T-helper 1 cell treated with Interleukin-12 subunit alpha and Interleukin-12 subunit beta and Interleukin-4 antibody, amounts not matched to agents 30 μg/mL and 1 μg/mL, for 36 hours (primary cell): ENCODE measurements around the gene DENND4B.

Experiments
- H3K27ac Mint-ChIP-seq: one replicate; pipeline ENCODE4 v1.8.0; 2021; ENCODE audit warnings: mild to moderate bottlenecking, mixed read lengths
- H3K27me3 Mint-ChIP-seq: one replicate; pipeline ENCODE4 v1.8.0; 2021; ENCODE audit warnings: low read depth, mixed read lengths
- H3K36me3 Mint-ChIP-seq: one replicate; pipeline ENCODE4 v1.8.0; 2021; ENCODE audit warnings: low read depth, mixed read lengths
- H3K4me1 Mint-ChIP-seq: one replicate; pipeline ENCODE4 v1.8.0; 2021; ENCODE audit warnings: low read depth, mixed read lengths
- H3K4me3 Mint-ChIP-seq: one replicate; pipeline ENCODE4 v1.8.0; 2021; ENCODE audit warnings: mild to moderate bottlenecking, moderate library complexity, mixed read lengths
- H3K9me3 Mint-ChIP-seq: one replicate; pipeline ENCODE4 v1.8.0; 2021; ENCODE audit warnings: mixed read lengths

The DENND4B gene

GRCh38 chr1:153961421-153961820 lies 14.9 kb upstream of the DENND4B start:
- H3K4me3 Mint-ChIP-seq, result peak overlapping the region; percentile 90
- H3K27ac Mint-ChIP-seq, result peak overlapping the region; percentile 31
- peaks cover 23% of the 10 kb centered on the region for H3K36me3 Mint-ChIP-seq
- H3K27me3 Mint-ChIP-seq, result no peaks in the 10 kb centered on the region
- H3K9me3 Mint-ChIP-seq, result no peaks in the 10 kb centered on the region
- H3K4me1 Mint-ChIP-seq, result peaks cover 54% of the 10 kb centered on the region

GRCh38 chr1:153960206-153960605 lies 13.7 kb upstream of the DENND4B start:
- Mint-ChIP-seq H3K9me3 (no peaks in the 10 kb centered on the region), H3K4me3 (no peak overlapping the region), H3K27ac (no peak overlapping the region), H3K27me3 (no peaks in the 10 kb centered on the region), H3K36me3 (peaks cover 20% of the 10 kb centered on the region), H3K4me1 (peaks cover 52% of the 10 kb centered on the region)

- Mint-ChIP-seq H3K9me3 (no peaks in the 10 kb centered on the region), H3K4me1 (peaks cover 50% of the 10 kb centered on the region), H3K36me3 (peaks cover 20% of the 10 kb centered on the region), H3K27me3 (no peaks in the 10 kb centered on the region), H3K27ac (peak overlapping the region; percentile 3), H3K4me3 (no peak overlapping the region)
These were observed 12.9 kb upstream of the DENND4B start for GRCh38 chr1:153959454-153959853.

GRCh38 chr1:153958961-153959260 lies 12.4 kb upstream of the DENND4B start:
- H3K4me3 Mint-ChIP-seq, result peak overlapping the region; percentile 93
- no peaks in the 10 kb centered on the region for H3K9me3 Mint-ChIP-seq
- H3K27ac Mint-ChIP-seq, result peak overlapping the region; percentile 89
- peaks cover 24% of the 10 kb centered on the region for H3K36me3 Mint-ChIP-seq
- peaks cover 51% of the 10 kb centered on the region for H3K4me1 Mint-ChIP-seq
- H3K27me3 Mint-ChIP-seq, result no peaks in the 10 kb centered on the region

- peak within 1 kb of the TSS; percentile 93 for H3K4me3 Mint-ChIP-seq
- H3K27me3 Mint-ChIP-seq, result no peaks in the 10 kb centered on the region
- H3K27ac Mint-ChIP-seq, result peak within 1 kb of the TSS; percentile 89
- H3K4me1 Mint-ChIP-seq, result peaks cover 49% of the 10 kb centered on the region
- H3K36me3 Mint-ChIP-seq, result peaks cover 24% of the 10 kb centered on the region
- H3K9me3 Mint-ChIP-seq, result no peaks in the 10 kb centered on the region
These were observed 11.8 kb upstream of the DENND4B start, which contains the start of gene CRTC2 for GRCh38 chr1:153958111-153958960. TSS of gene CRTC2 (minus strand) at chr1:153958612. CDS start at chr1:153958497, 115 bp downstream.

- H3K9me3 Mint-ChIP-seq, result no peaks in the 10 kb centered on the region
These were observed 11.2 kb upstream of the DENND4B start for GRCh38 chr1:153957744-153958110.

GRCh38 chr1:153956997-153957715 lies 10.6 kb upstream of the DENND4B start:
- no peaks in the 10 kb centered on the region for H3K9me3 Mint-ChIP-seq

More at GRCh38 chr1:153957744-153958110, 11.2 kb upstream of the DENND4B start:
- H3K4me3 Mint-ChIP-seq, result peak overlapping the region; percentile 93
- peaks cover 27% of the 10 kb centered on the region for H3K36me3 Mint-ChIP-seq
- peak overlapping the region; percentile 89 for H3K27ac Mint-ChIP-seq
- no peaks in the 10 kb centered on the region for H3K27me3 Mint-ChIP-seq
- peaks cover 48% of the 10 kb centered on the region for H3K4me1 Mint-ChIP-seq

GRCh38 chr1:153954826-153955225 lies 8.3 kb upstream of the DENND4B start:
- Mint-ChIP-seq H3K4me1 (peaks cover 36% of the 10 kb centered on the region), H3K27me3 (no peaks in the 10 kb centered on the region), H3K27ac (no peak overlapping the region), H3K4me3 (no peak overlapping the region), H3K36me3 (peaks cover 38% of the 10 kb centered on the region), H3K9me3 (no peaks in the 10 kb centered on the region)

More at GRCh38 chr1:153956997-153957715, 10.6 kb upstream of the DENND4B start:
- Mint-ChIP-seq H3K27ac (peak overlapping the region; percentile 89), H3K4me1 (peaks cover 43% of the 10 kb centered on the region), H3K27me3 (no peaks in the 10 kb centered on the region), H3K36me3 (peaks cover 31% of the 10 kb centered on the region), H3K4me3 (peak overlapping the region; percentile 93)

- H3K27ac Mint-ChIP-seq, result peak overlapping the region; percentile 72
- H3K36me3 Mint-ChIP-seq, result peaks cover 41% of the 10 kb centered on the region
- no peaks in the 10 kb centered on the region for H3K27me3 Mint-ChIP-seq
- H3K4me3 Mint-ChIP-seq, result peak overlapping the region; percentile 16
- H3K4me1 Mint-ChIP-seq, result peaks cover 33% of the 10 kb centered on the region
- H3K9me3 Mint-ChIP-seq, result no peaks in the 10 kb centered on the region
These were observed 7.4 kb upstream of the DENND4B start for GRCh38 chr1:153953859-153954365.

- Mint-ChIP-seq H3K4me1 (peaks cover 27% of the 10 kb centered on the region), H3K27ac (peak overlapping the region; percentile 41), H3K27me3 (no peaks in the 10 kb centered on the region), H3K4me3 (no peak overlapping the region), H3K36me3 (peaks cover 45% of the 10 kb centered on the region), H3K9me3 (no peaks in the 10 kb centered on the region)
These were observed 5.3 kb upstream of the DENND4B start for GRCh38 chr1:153951801-153952200.

- no peaks in the 10 kb centered on the region for H3K9me3 Mint-ChIP-seq
- H3K27me3 Mint-ChIP-seq, result no peaks in the 10 kb centered on the region
- H3K36me3 Mint-ChIP-seq, result peaks cover 45% of the 10 kb centered on the region
- no peak overlapping the region for H3K27ac Mint-ChIP-seq
- peaks cover 21% of the 10 kb centered on the region for H3K4me1 Mint-ChIP-seq
- H3K4me3 Mint-ChIP-seq, result no peak overlapping the region
These were observed 4.7 kb upstream of the DENND4B start for GRCh38 chr1:153951183-153951582.

- peaks cover 26% of the 10 kb centered on the region for H3K4me1 Mint-ChIP-seq
- H3K36me3 Mint-ChIP-seq, result peaks cover 48% of the 10 kb centered on the region
- no peaks in the 10 kb centered on the region for H3K9me3 Mint-ChIP-seq
- peak overlapping the region; percentile 98 for H3K27ac Mint-ChIP-seq
- no peaks in the 10 kb centered on the region for H3K27me3 Mint-ChIP-seq
- H3K4me3 Mint-ChIP-seq, result peak overlapping the region; percentile 94
These were observed 510 bp downstream of the DENND4B start for GRCh38 chr1:153945795-153946621.

- H3K27me3 Mint-ChIP-seq, result no peaks in the 10 kb centered on the region
- H3K36me3 Mint-ChIP-seq, result peaks cover 45% of the 10 kb centered on the region
- H3K9me3 Mint-ChIP-seq, result no peaks in the 10 kb centered on the region
- H3K27ac Mint-ChIP-seq, result peak overlapping the region; percentile 98
- H3K4me1 Mint-ChIP-seq, result peaks cover 26% of the 10 kb centered on the region
- peak overlapping the region; percentile 94 for H3K4me3 Mint-ChIP-seq
These were observed 1.3 kb downstream of the DENND4B start for GRCh38 chr1:153945131-153945794.

- peaks cover 26% of the 10 kb centered on the region for H3K4me1 Mint-ChIP-seq
- H3K36me3 Mint-ChIP-seq, result peaks cover 45% of the 10 kb centered on the region
- H3K9me3 Mint-ChIP-seq, result no peaks in the 10 kb centered on the region
- H3K27ac Mint-ChIP-seq, result peak overlapping the region; percentile 98
- H3K27me3 Mint-ChIP-seq, result no peaks in the 10 kb centered on the region
- peak overlapping the region; percentile 94 for H3K4me3 Mint-ChIP-seq
These were observed 1.7 kb downstream of the DENND4B start for GRCh38 chr1:153944827-153945117.
